HFFc6 (cell line): ENCODE measurements around the gene TEX44. TPM values are rescaled to one million over a fixed set of nuclear protein-coding genes. Genes with fewer than 3 reads are reported as not detected.
A peak's percentile ranks its signal among the peaks of the same experiment; 100 is the strongest.

Experiments used
- DNase-seq: peaks from one replicate; pipeline ENCODE4 v3.0.0-alpha.2; 2018
- H3K27ac Mint-ChIP-seq: 2 replicates; pipeline ENCODE4 v1.8.0; 2020; ENCODE audit warnings: mild to moderate bottlenecking, mixed read lengths
- H3K27me3 Mint-ChIP-seq: 2 replicates; pipeline ENCODE4 v1.8.0; 2021; ENCODE audit warnings: mild to moderate bottlenecking, moderate library complexity, mixed read lengths; ENCODE audit not compliant: insufficient read depth
- H3K36me3 Mint-ChIP-seq: 2 replicates; pipeline ENCODE4 v1.8.0; 2021; ENCODE audit warnings: low read depth, mixed read lengths
- H3K4me1 Mint-ChIP-seq: 2 replicates; pipeline ENCODE4 v1.8.0; 2020; ENCODE audit warnings: low read depth, mixed read lengths
- H3K4me3 Mint-ChIP-seq: 2 replicates; pipeline ENCODE4 v1.8.0; 2020; ENCODE audit warnings: mild to moderate bottlenecking, moderate library complexity, mixed read lengths
- H3K9me3 Mint-ChIP-seq: 2 replicates; pipeline ENCODE4 v1.8.0; 2020; ENCODE audit warnings: mild to moderate bottlenecking, mixed read lengths
- CTCF ChIP-seq: fragments of 200-600 bp; sonication (generic); IDR thresholded peaks from 2 replicates; pipeline ENCODE4 v1.5.0; 2021; ENCODE audit warnings: antibody characterized with exemption, mild to moderate bottlenecking
- total RNA-seq, 6 experiments: library from RNA; stranded (reverse); fragmentation: NEBNext Ultra II Directional; extraction: Animal tissue kit (Norgen Biotek cat#: 25700); gene quantifications; 2 replicates in 1 of 6; 3 replicates in 5 of 6; pipeline ENCODE4 v1.2.3, GENCODE V29; 2021

Gene TEX44
- total RNA-seq, 6 experiments from 2014 or later = not detected

- TF ChIP-seq CTCF = peak; percentile 74
- peak overlapping the region; percentile 100 for H3K27ac Mint-ChIP-seq
- no peaks in the 10 kb centered on the region for H3K9me3 Mint-ChIP-seq
- peak overlapping the region; percentile 81 for H3K4me3 Mint-ChIP-seq
- peaks cover 6% of the 10 kb centered on the region; the same call in 1 of the 2 replicates for H3K27me3 Mint-ChIP-seq
- H3K4me1 Mint-ChIP-seq = peaks cover 41% of the 10 kb centered on the region
- DNase-seq = peak; percentile 68
- no peaks in the 10 kb centered on the region for H3K36me3 Mint-ChIP-seq
Measured at GRCh38 chr2:231613663-231614558, 21.2 kb downstream of the TEX44 start.

- H3K4me1 Mint-ChIP-seq = peaks cover 41% of the 10 kb centered on the region
- peak overlapping the region; percentile 81 for H3K27ac Mint-ChIP-seq
- peak overlapping the region; percentile 71 for H3K4me3 Mint-ChIP-seq
Measured at GRCh38 chr2:231614559-231615057, 21.9 kb downstream of the TEX44 start.

GRCh38 chr2:231615058-231615671, 22.5 kb downstream of the TEX44 start:
- no peak overlapping the region for H3K27ac Mint-ChIP-seq

More at GRCh38 chr2:231614559-231615057, 21.9 kb downstream of the TEX44 start:
- no peak for TF ChIP-seq CTCF
- Mint-ChIP-seq H3K27me3 (peaks cover 6% of the 10 kb centered on the region; the same call in 1 of the 2 replicates), H3K36me3 (no peaks in the 10 kb centered on the region), H3K9me3 (no peaks in the 10 kb centered on the region)
- DNase-seq = no peak

GRCh38 chr2:231616296-231616695, 23.6 kb downstream of the TEX44 start:
- TF ChIP-seq CTCF = no peak
- no peaks in the 10 kb centered on the region for H3K9me3 Mint-ChIP-seq
- no peak overlapping the region for H3K4me3 Mint-ChIP-seq

More at GRCh38 chr2:231615058-231615671, 22.5 kb downstream of the TEX44 start:
- H3K27me3 Mint-ChIP-seq = peaks cover 10% of the 10 kb centered on the region
- H3K4me3 Mint-ChIP-seq = no peak overlapping the region
- H3K36me3 Mint-ChIP-seq = no peaks in the 10 kb centered on the region
- DNase-seq = no peak
- peaks cover 41% of the 10 kb centered on the region for H3K4me1 Mint-ChIP-seq
- no peaks in the 10 kb centered on the region for H3K9me3 Mint-ChIP-seq
- TF ChIP-seq CTCF = no peak

GRCh38 chr2:231617059-231617926, 24.6 kb downstream of the TEX44 start:
- no peak for DNase-seq
- no peaks in the 10 kb centered on the region for H3K36me3 Mint-ChIP-seq
- no peaks in the 10 kb centered on the region for H3K9me3 Mint-ChIP-seq
- H3K27me3 Mint-ChIP-seq = peaks cover 9% of the 10 kb centered on the region
- TF ChIP-seq CTCF = no peak
- H3K4me3 Mint-ChIP-seq = no peak overlapping the region
- H3K27ac Mint-ChIP-seq = no peak overlapping the region
- peaks cover 33% of the 10 kb centered on the region for H3K4me1 Mint-ChIP-seq

More at GRCh38 chr2:231616296-231616695, 23.6 kb downstream of the TEX44 start:
- H3K27me3 Mint-ChIP-seq = peaks cover 10% of the 10 kb centered on the region
- peaks cover 37% of the 10 kb centered on the region for H3K4me1 Mint-ChIP-seq
- no peak for DNase-seq
- H3K36me3 Mint-ChIP-seq = no peaks in the 10 kb centered on the region
- no peak overlapping the region for H3K27ac Mint-ChIP-seq
